Frontal cortex (tissue), 4 donors: ENCODE data around the gene INO80E. TPM values are rescaled to one million over a fixed set of nuclear protein-coding genes. Genes with fewer than 3 reads are reported as not detected.
A peak's percentile ranks its signal among the peaks of the same experiment; 100 is the strongest.
"Not testable (repeated sequence)": the region's sequence is repeated elsewhere in the genome, so short reads cannot be mapped to it uniquely, and the experiment has no call there.

ENCODE experiments used
- DNase-seq, 2 donors: peaks; one replicate each; pipeline ENCODE4 v3.0.0; 2012; ENCODE audit warnings: low spot score in 2 of 2
- FAIRE-seq: peaks from 2 replicates; lab custom pipeline; 2012; peaks lifted over from hg19 to GRCh38; lab: Jason Lieb, UNC
- total RNA-seq: library from RNA; depleted of rRNA; stranded (reverse); fragments of >200 nt; gene quantifications from one replicate; pipeline ENCODE4 v1.2.3, GENCODE V29; 2014
- donor health status: control.
- donor health status: control.
- donor health status: control.

The INO80E gene
- total RNA-seq, 1 donor from 2014 or later, result 22.0 TPM

GRCh38 chr16:30025574-30025973 is 29.5 kb downstream of the INO80E start:
- DNase-seq (no peak), FAIRE-seq (no peak)

DNA sequence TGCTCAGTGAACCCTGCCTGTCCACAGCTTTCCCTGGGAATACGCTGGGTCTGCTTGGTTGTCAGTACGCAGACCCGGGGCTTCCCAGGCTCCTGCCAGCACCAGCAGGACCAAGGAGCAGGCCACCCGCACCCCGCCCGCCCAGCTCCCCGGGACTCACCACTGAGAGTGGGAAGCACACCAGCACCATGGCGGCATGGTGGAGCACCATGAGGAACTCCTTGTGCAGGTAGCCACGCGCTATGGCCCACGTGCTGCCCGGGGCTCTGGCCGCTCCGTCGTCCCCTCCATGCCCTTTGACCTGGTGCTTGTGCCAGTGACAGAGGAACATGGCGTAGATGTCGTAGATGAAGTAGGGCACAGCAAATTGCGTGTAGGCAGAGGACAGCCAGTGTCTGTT is 30.4 kb downstream of the INO80E start:
- FAIRE-seq, result no peak
- no peak for DNase-seq

DNA sequence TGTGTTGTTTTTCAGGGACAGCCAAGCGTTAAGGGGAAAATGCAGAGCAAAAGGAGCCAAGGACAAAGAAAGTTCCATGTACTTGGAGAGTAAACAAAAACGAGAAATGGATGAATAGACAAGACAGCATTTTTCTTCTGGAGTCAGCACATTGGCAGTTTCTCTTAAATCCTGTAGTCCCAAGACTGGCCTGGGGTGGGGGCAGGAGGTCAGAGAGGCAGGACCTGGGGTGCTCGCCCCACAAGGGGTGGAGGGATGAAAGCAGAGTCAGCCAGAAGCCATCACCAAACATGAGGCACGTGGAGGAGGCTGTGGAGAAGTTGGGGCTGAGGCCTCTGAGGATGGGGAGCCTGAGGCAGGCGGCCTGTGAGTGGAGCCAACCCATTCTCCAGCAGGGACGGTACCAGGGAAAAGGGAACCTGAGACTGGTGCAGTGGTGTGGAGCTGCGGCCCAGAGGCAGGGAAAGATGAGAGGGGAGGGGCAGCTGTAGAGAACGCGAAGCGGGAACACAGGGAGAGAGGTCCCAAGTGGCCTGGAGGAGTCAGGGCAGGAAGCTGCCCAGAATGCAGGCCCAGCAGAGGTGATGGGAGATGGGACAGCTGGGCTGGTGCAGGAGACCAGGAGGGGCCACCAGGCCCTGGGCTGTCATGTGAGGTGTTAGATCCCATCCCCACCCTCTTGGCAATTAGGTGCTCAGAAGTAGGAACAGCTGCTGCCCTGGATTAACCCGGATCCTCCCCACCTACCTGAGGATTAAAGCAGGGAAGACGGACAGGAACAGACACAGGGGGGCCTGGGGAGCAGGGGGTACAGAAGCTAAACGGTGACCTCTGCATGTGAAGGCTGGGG is 31.8 kb downstream of the INO80E start:
- FAIRE-seq, result no peak
- DNase-seq, result no peak

GRCh38 chr16:30028438-30029076 is 32.5 kb downstream of the INO80E start:
- no peak for FAIRE-seq
- DNase-seq, result no peak

GRCh38 chr16:30030011-30030685 is 34.1 kb downstream of the INO80E start:
- FAIRE-seq (no peak), DNase-seq (no peak)

DNA sequence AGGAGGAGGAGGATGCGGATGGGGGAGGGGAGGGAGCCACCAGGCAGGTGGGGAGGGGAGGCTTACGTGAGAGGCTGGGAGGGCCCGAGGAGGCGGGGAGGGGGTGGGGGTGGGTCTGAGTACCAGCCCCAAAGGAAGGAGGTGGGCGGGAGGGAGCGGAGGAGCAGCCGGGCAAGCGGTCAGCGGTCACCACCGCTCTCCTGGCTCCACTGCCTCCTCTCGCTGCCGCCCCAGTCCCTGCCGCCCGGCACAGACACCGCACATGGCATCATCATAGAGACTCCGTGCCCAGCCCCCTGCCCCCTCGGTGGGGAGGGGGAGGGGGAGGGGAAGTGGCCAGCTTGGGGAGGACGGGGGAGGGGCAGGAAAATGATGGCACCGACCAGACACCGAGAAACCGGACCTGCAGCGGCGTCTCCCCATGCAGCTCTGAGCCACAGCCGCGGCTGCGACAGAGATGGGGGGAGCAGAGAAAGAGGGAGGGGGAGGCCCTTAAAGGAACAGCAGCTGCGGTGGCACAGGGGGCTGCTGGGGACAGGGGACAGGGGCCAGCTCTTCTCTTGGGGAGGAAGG is 34.9 kb downstream of the INO80E start, which contains the start of gene TLCD3B:
TSS of gene TLCD3B (minus strand) at position 431 of the 573 bp plus-strand sequence. CDS start 744 bp downstream, outside the sequence.
- FAIRE-seq (no peak), DNase-seq (no peak)

- no peak for FAIRE-seq
- no peak for DNase-seq
Observed at GRCh38 chr16:30031477-30031918, 35.5 kb downstream of the INO80E start.

DNA sequence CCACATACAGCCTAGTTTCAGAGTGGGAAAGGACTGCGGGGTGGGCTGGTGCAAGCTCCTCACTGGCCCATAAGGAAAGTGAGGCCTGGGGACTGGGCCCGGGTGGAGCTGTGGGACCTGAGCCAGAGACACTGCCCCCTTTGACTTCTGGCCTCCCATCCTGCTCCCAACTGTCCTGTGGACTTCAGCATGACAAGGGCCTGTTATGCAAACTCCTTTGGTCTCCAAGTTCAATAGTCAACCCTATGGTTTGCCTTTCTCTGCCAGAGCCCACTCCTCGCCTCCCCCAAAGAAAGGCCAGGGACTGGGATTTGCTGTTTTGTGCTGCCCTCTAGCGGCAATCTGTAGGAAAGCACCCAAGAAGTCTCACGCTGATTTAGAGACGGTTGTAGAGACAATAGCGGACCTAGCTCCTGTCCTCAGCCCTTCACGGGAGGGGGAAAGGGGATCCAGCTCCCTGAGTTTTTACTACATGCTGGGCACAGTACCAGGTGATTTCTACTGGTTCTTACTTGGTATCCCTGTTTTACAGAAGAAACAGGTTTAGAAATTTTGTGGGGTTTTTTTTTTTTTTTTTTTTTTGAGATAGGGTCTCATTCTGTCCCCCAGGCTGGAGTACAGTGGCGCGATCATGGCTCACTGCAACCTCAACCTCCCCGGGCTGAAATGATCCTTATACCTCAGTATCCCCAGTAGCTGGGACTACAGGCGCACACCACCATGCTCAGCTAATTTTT is 36.2 kb downstream of the INO80E start:
- DNase-seq (peak; percentile 45 to 60), FAIRE-seq (no peak)

DNA sequence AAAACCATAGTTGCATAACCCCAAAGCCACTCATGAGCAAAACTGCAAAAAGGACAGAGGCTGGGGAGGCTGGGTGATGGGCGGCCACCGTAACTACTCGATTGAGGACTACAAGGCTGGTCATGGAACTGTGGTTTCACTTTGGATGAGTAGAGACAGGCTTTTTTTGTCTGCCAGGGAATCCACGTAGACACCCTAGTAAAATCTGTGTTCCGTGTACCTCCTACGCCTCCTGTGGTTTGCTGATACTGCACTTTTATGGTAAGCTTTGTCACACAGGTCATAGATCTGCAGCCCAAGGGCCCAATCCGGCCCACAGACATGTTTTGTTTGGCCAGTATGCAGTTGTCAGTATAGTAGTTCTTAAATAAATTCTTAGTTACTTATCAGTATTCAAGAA is 37.2 kb downstream of the INO80E start:
- no peak for FAIRE-seq
- no peak for DNase-seq

GRCh38 chr16:30040221-30040620 is 44.2 kb downstream of the INO80E start:
- DNase-seq (no peak), FAIRE-seq (no peak)

GRCh38 chr16:30040690-30041089 is 44.6 kb downstream of the INO80E start:
- not testable (repeated sequence) for DNase-seq, FAIRE-seq

- DNase-seq (no peak), FAIRE-seq (no peak)
Observed at GRCh38 chr16:30041841-30042240, 45.8 kb downstream of the INO80E start.

GRCh38 chr16:30046178-30046577 is 50.1 kb downstream of the INO80E start:
- FAIRE-seq, result no peak
- no peak for DNase-seq

GRCh38 chr16:30046588-30046987 is 50.5 kb downstream of the INO80E start:
- no peak for FAIRE-seq
- no peak for DNase-seq

DNA sequence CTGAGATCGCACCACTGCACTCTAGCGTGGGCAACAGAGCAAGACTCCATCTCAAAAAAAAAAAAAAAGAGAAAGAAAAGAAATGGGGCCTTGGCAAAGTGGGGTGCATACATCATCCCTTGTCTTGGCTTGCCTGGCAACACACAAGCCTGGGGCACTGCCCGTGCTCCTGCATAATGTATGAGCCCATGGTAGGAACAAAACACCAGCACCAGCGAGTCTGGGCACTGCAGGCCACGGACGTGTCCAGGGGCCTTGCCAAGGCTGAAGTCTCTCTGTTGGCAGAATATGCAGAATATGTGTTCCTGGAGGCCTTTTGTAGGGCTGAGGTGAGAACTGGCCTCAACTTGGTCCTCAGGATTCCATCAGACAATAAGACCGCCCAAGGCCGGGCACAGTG is 53.8 kb downstream of the INO80E start:
- DNase-seq, result no peak

DNA sequence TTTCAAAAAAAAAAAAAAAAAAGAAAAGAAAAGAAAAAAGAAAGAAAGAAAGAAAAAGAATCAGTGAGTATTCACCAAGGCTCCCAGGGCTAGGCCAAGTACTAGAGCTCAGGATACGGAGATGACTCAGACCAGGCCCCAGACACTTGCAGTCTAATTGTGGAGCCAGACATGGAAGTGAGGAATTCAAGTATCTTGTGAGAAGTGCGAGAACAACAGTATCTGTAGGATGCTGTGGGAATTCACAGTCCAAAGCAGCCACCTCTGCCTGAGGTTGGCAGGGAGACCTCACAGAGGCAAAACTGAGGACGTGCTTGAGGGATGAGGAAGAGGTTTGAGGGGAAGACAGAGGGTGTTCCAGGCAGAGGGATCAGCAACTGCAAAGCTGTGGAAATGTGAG is 55.5 kb downstream of the INO80E start:
- FAIRE-seq (no peak), DNase-seq (no peak)

More for the DNA sequence above, 53.8 kb downstream of the INO80E start:
- FAIRE-seq, result no peak

DNA sequence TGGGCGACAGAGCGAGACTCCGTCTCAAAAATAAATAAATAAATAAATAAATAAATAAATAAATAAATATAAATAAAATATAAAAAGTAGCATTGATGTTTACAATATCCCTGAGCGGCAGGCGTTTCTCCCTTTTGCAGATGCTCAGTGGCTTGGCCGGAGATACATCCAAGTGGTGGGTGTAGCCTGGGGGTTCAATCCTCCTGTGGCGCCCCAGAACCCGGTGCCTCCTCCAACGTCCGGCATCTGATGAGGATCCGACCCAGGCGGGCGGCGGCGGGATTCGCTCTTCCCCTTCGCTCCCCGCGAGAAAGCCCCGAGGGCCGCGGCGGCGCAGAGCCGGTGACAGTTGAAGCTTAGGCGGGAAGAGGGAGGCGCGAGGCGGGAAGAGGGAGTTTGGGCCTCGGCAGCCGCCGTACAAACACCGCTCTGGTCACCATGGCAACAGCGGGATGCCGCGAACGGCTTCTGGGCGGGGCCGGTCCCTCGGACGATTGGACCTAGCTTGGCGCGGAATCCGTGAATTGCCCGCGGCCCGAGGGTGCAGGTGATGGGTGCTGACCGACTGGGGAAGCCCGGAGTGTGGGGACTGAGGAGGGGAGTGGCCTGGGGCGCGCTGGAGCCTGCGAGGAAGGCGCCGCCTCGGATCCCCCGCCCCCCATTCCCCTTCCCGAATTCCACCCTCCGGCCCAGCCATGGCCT is 56.8 kb downstream of the INO80E start:
- DNase-seq, result peak; percentile 89 to 97
- no peak for FAIRE-seq

- FAIRE-seq (no peak), DNase-seq (no peak)
Observed at GRCh38 chr16:30053376-30054015, 57.5 kb downstream of the INO80E start.

- DNase-seq, result no peak
- FAIRE-seq, result no peak
Observed at GRCh38 chr16:30054451-30054850, 58.4 kb downstream of the INO80E start.
